22Rv1 (cell line): ENCODE measurements around the gene LRRC7.

Experiments
- CTCF ChIP-seq: fragments of 450-650 bp; IDR thresholded peaks from 2 replicates; pipeline ENCODE4 v1.5.1; 2017; ENCODE audit warnings: mild to moderate bottlenecking
- ZFX ChIP-seq: fragments of 450-650 bp; IDR thresholded peaks from 2 replicates; pipeline ENCODE4 v1.6.1; 2017; ENCODE audit warnings: antibody characterized with exemption, borderline replicate concordance

- TF ChIP-seq CTCF (no peak), ZFX (no peak)
Observed at GRCh38 chr1:69739251-69739605, 171.5 kb downstream of the LRRC7 start.
